ENCODE data around the gene MARK1.
A peak's percentile ranks its signal among the peaks of the same experiment; 100 is the strongest.
"Not testable (repeated sequence)": the region's sequence is repeated elsewhere in the genome, so short reads cannot be mapped to it uniquely, and the experiment has no call there.

MARK1 gene

GRCh38 chr1:220529521-220530020 lies 1.6 kb downstream of the MARK1 start:
- no peak for DNase-seq

DNA sequence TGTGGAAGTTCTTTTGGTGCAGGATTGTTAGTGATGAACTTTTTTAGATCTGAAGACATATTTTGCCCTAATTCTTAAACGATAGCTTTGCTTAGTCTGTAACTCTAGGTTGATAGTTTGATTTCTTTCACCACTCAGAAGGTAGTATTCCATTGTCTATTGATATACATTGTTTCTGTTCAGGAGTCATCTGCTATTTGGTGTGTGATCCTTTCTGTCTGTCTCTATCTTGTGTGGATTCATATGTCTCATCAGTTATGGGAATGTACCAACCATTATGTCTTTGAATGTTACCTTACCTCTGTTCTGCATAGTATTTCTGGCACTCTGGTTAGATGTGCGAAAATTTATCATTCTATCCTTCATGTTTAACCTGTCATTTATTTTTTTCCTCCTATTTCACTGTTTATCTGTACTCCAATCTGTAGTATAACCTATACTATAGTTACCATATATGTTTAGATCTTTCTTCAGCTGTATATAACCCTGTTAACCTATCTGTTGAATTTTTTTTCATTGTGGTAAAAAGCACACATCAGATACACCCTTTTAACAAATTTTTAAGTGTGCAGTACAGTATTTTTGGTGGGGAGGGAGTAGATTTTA lies 5.7 kb downstream of the MARK1 start:
- DNase-seq, result no peak

DNA sequence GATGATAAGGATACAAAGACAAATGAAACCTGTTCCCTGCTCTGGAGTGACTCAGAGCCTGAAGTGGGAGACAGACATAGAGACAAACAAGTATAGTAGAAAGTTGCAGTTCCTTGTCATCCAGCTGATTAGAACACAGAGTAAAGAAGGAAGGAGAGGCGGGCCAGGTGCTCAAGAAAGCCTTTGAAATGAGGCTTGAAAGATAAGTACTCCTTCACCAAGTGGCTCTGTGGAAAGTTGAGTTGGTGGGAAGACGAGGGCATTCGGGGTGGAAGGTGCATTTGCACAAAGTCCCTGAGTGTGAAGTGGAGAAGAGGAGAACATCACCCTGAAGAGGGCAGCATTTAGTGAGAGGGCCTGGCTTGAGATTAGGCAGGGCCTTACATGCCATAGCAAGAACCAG lies 17.0 kb downstream of the MARK1 start:
- DNase-seq, result no peak

DNA sequence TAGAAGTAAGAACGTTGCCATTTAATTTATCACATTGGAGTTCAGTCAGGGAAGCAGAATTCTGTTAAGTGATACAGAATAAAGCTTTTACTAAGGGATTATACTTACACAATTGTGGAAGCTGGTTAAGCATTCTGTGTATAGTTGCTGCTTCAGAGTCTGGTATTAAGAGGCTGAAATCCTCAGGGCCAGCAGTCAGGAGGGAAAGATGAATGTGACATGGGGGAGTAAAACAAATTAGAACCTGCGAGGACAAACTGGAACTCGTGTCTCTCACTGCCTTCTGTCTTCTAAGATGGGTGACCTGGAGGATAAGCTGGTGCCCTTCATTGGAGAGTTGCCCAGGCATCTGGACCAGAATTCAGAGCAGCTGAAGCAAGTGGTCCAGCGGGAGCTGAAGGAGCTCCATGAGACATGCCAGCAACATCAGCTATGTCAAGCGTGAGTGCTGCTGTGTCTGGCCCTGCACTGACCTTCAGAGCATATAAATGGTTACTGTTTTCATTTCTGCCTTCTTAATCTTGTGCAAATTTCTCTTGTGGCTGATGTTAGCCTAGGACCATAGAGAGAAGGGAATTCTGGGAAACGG lies 23.0 kb downstream of the MARK1 start:
- no peak for DNase-seq

DNA sequence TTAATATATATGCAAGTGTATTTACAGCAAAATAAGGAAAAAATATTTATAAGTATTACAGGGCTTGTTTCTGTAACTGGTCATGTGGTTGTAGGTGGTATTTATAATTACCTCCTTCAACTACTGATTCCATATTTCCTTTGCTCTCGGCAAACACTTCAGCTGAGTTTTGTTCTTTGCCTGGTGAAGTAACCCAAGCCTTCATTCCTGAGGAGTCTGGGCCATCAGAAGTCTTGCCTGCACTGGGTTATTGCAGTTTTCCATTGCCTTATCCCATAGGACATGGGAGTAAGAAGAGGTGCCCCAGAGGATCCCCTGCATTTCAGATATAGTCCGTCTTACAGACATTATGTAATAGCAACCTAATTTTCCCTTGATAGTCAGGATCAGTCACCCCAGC lies 23.8 kb downstream of the MARK1 start:
- no peak for DNase-seq

DNA sequence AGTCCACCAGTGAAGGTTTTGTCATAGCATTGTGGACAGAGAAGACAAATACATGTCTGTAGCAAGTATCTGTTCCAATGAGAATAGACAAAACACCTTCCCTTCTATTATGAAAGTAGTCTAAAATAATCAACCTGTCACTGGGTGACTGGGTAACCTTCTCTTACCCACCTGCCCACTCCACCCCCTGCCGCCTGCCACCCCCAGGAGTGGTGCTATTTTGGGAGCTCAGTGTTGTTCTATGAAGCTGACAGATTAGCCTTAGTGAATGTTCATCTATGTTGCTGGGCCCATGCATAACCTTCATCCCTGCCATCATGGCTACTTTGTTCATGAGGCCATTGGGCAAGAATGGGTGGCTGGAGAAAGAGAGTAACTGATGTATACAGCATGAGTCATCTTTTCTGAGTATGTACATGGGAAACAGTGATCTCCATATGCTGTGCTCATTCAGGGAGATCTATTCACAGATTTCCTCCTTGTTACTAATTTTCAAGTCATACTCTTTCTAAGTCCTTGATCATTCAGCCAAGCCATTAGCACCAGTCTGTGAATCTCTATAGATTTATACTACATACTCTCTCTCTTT lies 24.8 kb downstream of the MARK1 start:
- peak; percentile 20 for DNase-seq

DNA sequence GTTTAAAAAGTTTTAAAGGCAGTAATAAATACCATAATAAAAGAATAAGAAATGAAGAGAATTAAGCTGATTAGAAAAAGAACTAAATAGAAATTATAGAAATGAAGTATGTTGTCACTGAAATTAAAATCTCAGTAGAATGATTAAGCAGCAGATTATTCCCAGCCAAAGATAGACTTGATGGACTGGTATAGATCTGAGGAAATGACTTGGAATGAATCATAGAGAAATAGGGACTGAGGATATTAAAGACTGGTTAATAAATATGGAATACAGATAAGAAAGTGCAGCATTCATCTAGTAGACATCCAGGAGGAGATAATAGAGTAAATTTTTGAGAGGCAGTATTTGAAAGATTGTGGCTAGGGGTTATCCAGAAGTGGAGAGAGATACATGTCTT lies 28.7 kb downstream of the MARK1 start:
- DNase-seq, result no peak

DNA sequence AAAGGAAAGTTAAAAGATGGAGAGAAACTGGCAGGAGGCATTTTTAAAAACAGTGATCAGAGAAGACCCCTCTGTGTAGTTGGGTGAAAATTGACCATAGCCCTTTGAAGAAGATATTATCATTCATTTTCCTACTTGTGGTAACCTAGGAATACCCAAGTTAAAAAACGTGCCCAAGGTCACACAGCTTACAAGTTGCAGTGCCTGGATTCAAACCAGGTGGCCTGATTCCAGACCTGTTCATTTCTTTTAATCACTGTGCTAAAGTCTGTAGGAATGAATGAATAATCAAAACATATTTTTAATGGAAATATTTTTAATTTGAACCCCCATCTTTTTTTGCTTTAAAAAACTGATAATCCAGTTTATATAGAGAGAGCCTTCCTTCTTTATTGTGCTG lies 35.6 kb downstream of the MARK1 start:
- no peak for DNase-seq

DNA sequence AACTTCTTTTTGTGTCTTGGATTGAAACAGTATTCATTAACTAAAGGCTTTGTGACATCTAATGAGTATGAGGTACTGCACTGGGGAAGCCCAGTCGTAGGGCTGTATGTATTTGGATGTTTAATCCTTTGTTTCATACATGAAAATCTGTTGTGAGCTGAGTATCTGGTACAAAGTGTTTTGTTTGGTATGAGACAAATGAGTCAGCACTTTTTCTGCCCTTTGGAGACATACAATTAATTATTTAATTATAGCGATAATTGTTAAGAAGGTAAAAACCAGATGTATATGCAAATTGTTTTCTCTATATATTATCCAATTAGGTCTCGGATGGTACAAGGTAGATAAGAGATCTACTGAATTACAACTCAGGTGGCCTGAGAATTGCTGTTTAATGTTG lies 36.3 kb downstream of the MARK1 start:
- DNase-seq, result no peak

DNA sequence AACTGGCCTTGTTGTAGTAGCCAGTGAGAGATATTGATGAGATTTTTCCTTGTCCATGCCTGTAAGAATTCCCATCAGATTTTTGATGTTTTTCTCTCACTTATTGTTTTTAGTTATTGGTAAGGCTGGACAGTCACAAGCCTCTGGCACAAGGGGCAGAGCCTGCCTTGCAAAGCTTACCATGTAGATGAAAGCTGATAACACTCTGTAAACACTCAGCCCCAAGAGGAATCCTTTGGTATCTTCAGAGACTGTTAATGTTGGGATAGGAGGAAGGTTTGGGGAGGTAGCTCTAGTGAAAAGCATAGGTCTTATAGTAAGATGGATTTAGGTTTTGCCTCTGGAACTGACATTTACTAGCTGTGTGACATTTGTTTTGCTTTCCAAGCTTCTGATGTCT lies 37.7 kb downstream of the MARK1 start:
- DNase-seq, result no peak

- no peak for DNase-seq
Observed at GRCh38 chr1:220566869-220567268, 38.9 kb downstream of the MARK1 start.

DNA sequence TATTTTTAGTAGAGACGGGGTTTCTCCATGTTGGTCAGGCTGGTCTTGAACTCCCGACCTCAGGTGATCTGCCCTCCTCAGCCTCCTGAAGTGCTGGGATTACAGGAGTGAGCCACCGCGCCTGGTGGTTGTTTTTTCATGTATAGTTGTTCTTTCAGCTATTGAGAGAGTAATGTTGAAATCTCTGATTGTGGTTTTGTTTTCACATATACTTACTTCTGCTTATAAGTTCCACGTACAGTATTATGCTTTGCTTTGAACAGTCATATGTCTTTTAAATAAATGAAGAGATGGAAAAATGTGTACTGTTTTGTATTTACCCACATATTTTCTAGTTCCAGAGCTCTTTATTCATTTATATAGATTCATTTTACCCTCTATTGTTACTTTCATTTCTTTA lies 44.5 kb downstream of the MARK1 start:
- no peak for DNase-seq

DNA sequence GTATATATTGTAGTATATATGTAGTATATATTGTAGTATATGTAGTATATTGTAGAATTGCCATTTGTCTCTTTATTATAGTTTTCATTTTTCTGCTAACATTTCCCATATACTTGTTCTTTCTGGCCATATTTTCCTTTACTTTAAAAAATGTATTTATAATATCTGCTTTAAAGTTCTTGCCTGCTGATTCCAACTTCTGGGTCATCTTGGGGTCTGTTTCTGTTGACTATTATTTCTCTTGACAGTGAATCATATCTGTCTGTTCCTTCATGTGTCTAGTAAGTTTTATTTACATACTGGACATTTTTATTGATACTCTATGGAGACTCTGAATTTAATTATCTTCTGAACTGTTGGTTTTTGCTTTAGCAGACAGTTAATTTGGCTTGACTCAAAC lies 45.9 kb downstream of the MARK1 start:
- DNase-seq, result no peak

DNA sequence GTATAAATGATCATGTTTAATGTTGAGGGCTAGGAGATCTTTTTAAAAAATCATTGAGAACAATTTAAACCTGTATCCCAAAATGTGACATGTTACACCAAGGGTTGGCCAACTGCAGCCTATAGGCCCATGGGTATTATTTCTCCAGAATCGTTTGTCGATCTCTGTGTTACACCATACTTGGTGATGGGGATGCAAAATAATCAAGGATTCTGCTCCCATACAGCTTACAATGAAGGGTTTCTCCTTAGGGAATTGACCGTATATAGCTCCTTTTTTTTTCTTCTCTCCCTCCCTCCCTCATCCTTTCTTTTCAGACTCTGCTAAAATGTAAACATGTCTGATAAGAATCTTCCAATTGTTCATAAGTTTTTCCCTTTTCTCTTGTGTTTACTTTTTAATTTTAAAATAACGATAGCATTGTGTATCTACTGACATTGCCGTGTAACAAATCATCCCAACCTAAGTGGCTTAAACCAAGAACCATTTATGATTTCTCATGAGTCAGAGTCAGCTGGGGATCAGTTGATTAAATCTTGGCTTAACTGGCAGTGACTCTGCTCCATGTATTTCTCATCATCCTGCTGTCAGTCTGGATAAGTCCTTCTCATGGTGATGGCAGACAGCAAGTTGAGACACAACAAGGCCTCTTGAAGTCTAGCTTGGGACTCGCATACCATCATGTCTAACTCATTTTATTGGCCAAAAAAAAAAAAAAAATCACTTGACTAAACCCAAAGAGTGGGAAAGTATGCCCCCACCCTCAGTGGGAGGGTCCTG lies 48.0 kb downstream of the MARK1 start:
- DNase-seq, result no peak

GRCh38 chr1:220577926-220578325 lies 50.0 kb downstream of the MARK1 start:
- DNase-seq, result no peak

DNA sequence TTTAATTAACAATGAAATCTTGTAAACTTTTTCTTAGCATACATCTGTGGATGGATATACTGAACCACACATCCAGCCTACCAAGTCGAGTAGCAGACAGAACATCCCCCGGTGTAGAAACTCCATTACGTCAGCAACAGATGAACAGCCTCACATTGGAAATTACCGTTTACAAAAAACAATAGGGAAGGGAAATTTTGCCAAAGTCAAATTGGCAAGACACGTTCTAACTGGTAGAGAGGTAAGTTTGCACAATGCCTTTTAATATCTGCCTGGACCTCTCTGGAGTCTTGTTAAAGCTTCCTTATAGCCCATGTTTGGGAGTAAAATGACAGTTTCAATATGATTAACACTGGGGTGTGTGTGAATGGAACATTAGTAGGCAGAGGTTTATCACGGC lies 51.4 kb downstream of the MARK1 start:
- no peak for DNase-seq

DNA sequence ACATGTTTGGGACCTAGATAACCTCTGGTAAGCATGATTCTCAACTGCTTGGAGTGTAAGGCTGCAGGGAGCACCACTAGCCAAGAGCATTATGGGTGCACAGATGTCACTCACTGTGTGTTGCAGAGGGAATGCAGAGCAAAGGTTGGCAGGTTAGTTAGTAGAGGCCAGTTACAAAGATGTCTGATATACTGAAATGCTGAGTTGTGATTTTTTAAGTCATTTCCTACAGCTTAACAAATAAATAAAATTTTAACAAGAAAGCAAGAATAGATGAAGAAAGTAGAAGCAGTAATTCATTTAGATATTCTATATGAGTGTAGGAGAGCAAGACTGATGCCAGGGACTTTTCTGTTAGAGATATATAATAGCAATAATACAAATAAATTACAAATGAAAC lies 64.8 kb downstream of the MARK1 start:
- no peak for DNase-seq

GRCh38 chr1:220594356-220594755 lies 66.4 kb downstream of the MARK1 start:
- DNase-seq, result peak; percentile 7

DNA sequence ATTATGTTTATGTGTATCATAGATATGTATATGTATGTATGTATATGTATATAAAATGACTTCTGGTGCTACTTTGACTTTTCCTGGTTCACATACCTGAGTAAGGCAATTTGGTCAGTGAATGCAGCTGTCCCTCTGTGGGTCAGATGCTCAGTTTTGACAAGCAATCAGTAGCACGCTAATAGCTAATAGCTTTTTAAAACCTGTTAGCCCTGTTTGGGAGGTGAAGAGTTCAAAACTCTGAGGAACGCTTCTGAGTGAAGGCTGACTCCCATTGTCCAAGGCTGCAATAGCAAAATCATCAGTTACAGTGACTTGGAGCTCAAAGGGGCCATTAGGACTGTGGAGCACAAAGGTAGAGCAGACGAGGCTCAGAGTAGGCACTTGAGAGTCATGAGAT lies 67.2 kb downstream of the MARK1 start:
- DNase-seq, result no peak

DNA sequence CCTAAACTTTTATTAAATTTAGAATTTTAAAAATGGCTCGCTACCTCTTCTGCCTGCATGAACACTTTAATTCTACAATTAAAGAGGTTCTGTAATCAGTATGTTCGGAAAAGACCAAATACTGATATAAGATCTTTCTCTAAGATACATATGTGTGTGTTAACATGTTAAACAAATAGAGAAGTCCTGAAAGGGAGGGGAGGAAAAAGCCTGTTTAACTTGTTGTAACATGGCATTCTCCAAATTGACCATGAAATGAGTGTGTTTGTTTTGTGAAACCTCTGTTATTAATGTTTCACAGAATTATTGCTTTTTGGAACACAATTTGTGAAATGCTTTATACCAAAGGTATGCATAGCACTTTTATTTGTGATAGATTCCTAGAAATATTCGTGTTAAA lies 77.0 kb downstream of the MARK1 start:
- DNase-seq, result no peak

- DNase-seq, result not testable (repeated sequence)
Observed at GRCh38 chr1:220605651-220606050, 77.7 kb downstream of the MARK1 start.

GRCh38 chr1:220611100-220611499 lies 83.2 kb downstream of the MARK1 start:
- not testable (repeated sequence) for DNase-seq

DNA sequence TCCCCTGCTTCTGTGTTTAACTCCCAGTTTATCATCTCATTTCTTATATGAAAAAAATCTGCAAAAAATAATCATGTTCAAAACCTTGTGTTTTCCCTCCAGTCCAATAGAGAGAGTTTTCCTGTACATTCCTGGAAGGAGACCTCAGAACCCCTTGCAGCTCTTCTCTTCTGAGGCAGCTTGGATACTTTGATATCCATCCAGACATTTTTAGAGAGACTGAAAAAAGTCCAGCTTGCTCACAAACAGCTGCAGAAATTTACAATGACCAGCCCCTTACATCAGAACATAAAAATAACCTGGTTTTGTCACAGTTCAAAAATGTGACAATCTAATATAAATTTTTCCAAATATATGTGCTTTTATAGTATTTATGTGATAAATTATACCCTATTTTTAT lies 88.9 kb downstream of the MARK1 start:
- no peak for DNase-seq

DNA sequence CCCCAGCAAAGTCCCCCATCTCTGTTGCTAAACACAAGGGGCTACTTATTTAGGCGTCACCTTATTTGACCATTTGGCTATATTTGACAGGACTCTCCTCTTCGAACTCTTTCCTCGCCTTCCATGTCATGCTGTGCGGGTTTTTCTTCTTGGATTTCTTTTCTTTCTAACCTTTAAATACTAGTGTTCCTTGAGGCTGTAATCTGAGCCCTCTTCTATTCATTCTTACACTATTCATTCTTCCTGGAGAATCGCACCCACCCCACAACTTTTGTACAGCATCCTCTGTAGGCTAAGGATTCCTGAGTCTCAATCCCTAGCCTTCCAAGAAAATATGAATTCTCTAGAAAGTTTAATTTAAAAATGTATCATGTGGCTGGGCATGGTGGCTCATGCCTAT lies 100.5 kb downstream of the MARK1 start:
- DNase-seq, result no peak

All from fibroblast of skin of right biceps (primary cell).